Measurements from ENCODE around the gene PIGL.

- TF ChIP-seq CTCF (IDR thresholded peaks at IDR 0.05; ENCODE audit: borderline replicate concordance, extremely low read depth, low read length, poor library complexity, severe bottlenecking) (no peak), EZH2 (IDR thresholded peaks at IDR 0.05; ENCODE audit: borderline replicate concordance, low read depth, low read length, severe bottlenecking) (no peak)
These were observed 38.5 kb downstream of the PIGL start for GRCh38 chr17:16255481-16255921.
